Measurements from ENCODE around the gene GLIS1.
A peak's percentile ranks its signal among the peaks of the same experiment; 100 is the strongest.

Gene GLIS1

DNA sequence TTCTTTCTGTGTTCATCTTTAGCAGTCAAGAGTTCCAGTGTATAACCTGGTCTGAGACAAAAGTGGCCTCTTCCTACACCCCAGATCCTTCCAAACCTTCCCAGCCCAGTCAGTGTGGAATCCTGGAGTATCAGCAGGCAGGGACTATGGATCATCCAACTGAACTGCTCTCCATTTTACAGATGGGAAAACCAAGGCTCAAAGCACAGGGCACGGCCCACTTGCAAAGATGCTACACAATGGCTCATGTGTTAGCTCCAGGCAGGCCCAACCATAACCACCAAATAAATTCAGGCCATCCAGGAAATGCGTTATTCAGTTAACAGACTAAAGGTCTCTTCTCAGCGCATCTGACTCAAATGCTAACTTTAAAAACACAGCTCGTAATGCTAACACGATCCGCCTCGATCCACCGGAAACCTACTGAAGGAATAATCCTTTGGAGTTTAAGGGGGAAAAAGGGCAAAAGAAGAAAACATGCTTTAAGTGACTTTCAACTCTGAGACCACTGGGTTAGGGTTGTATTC lies 7.1 kb downstream of the GLIS1 start:
- Mint-ChIP-seq H3K9me3 (no peaks in the 10 kb centered on the region), H3K36me3 (no peaks in the 10 kb centered on the region), H3K4me1 (no peaks in the 10 kb centered on the region), H3K4me3 (no peak overlapping the region), H3K27ac (no peak overlapping the region)
- DNase-seq (ENCODE audit: low spot score in 2 of 2) (no peak), ATAC-seq (no peak)

DNA sequence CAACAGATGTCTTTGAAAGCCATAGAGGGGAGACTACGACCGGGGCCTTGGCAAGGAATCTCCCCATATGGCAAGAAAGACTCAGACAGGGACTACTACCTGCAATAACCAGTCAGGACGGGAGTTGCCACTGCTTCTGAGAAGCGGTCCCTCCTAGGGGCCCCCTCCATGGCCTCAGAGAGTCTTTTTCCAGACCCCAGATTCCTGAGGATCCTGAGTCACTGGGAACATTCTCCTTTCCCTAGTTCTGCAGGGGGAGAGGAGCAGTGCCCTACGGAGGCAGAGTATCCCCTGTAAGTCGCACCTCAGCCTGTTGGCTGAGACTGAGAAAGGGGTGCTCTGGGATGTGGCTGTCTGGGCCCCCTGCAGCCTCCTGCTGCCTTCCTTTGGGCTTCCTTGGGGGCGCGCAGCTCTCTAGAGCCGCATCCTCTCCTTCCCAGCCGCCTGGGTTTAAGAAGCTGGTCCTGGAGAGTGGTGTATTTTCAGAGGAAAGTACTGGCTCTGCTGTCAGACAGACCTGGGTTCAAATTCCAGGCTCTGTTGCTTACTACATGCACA lies 7.8 kb downstream of the GLIS1 start:
- Mint-ChIP-seq H3K36me3 (no peaks in the 10 kb centered on the region), H3K4me3 (no peak overlapping the region), H3K4me1 (no peaks in the 10 kb centered on the region), H3K9me3 (no peaks in the 10 kb centered on the region), H3K27ac (no peak overlapping the region)
- peak; percentile 24 for ATAC-seq
- DNase-seq (ENCODE audit: low spot score in 2 of 2): no peak

DNA sequence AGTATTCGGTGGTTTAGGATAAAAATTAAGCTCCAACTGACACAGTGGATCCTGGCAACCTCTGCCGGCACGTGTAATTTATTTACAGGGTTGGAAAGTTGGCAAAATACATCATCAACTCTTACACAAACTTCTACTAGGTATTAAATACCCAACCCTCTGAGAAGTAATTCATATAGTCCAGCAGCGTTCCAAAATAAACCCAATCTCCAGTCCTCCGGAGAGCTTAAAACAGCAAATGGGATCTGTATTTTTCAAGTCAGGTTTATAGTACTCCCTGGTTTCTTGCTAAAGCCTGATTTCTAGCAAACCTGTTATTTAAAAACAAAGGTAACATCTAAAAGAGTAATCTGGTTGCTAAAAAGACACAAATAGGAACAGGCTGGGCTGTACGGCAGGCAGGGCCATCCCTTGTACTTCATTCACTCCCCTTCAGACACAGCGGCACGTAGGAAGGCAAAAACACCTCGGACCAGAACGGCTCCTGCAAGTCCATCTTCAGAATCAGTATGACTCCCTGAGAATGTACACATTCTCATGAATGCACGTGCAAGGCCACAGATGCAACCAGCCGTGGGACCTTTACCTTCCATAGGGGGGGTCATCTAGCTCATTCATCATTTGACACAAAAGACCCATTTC lies 8.6 kb downstream of the GLIS1 start:
- ATAC-seq (no peak), DNase-seq (ENCODE audit: low spot score in 2 of 2) (no peak)
- Mint-ChIP-seq H3K4me1 (no peaks in the 10 kb centered on the region), H3K4me3 (no peak overlapping the region), H3K36me3 (no peaks in the 10 kb centered on the region), H3K27ac (no peak overlapping the region), H3K9me3 (no peaks in the 10 kb centered on the region)

GRCh38 chr1:53729456-53730223 lies 9.3 kb downstream of the GLIS1 start:
- Mint-ChIP-seq H3K36me3 (no peaks in the 10 kb centered on the region), H3K9me3 (no peaks in the 10 kb centered on the region), H3K27ac (no peak overlapping the region), H3K4me1 (no peaks in the 10 kb centered on the region), H3K4me3 (no peak overlapping the region)
- DNase-seq (ENCODE audit: low spot score in 2 of 2) (no peak), ATAC-seq (no peak)

DNA sequence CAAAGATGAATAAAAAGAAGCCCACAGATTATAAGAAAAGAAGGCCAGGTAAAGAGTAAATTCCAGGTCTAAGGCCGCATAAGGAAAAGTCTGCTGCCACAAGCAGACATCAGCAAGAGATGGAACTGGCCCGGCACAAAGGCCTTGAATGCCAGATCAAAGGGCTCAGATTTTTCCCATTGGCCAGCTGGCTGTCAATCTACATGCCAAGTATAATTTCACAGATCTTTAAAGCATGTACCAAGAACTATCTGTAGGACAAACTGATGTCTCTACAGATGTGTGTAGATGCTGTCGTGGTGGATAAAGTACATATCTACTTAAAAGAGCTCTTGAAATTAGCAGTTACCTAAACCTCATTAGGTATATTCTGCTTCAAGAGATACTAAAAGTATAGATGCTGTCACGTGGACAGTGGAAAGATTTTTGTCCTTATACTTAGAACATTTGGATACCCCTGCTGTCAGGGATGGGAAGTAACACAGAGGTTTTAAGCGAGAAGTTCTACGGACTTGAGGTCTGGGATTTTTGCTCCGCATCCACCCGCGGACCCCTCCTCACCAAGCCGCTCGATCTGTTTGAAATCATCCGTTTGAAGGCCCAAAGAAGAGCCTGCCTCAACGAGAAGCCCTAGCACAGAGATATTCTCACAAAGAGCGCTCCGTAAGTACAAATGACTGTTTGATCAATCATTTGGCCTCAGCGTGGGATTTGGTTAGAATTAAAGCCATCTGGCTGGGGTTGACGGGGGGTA lies 10.1 kb downstream of the GLIS1 start:
- no peak for DNase-seq (ENCODE audit: low spot score in 2 of 2)
- Mint-ChIP-seq H3K4me1 (no peaks in the 10 kb centered on the region), H3K36me3 (no peaks in the 10 kb centered on the region), H3K4me3 (no peak overlapping the region), H3K9me3 (no peaks in the 10 kb centered on the region), H3K27ac (no peak overlapping the region)
- ATAC-seq: no peak

- H3K27ac Mint-ChIP-seq: no peak overlapping the region
- H3K9me3 Mint-ChIP-seq: no peaks in the 10 kb centered on the region
- H3K4me3 Mint-ChIP-seq: no peak overlapping the region
- DNase-seq (ENCODE audit: low spot score in 2 of 2): no peak
- H3K4me1 Mint-ChIP-seq: no peaks in the 10 kb centered on the region
- no peak for ATAC-seq
- no peaks in the 10 kb centered on the region for H3K36me3 Mint-ChIP-seq
Observed at GRCh38 chr1:53728196-53728595, 10.8 kb downstream of the GLIS1 start.

- no peak overlapping the region for H3K27ac Mint-ChIP-seq
Observed at GRCh38 chr1:53727461-53728092, 11.4 kb downstream of the GLIS1 start.

GRCh38 chr1:53726009-53726600 lies 12.9 kb downstream of the GLIS1 start:
- no peak overlapping the region for H3K27ac Mint-ChIP-seq
- no peak for ATAC-seq
- no peaks in the 10 kb centered on the region for H3K4me1 Mint-ChIP-seq
- H3K4me3 Mint-ChIP-seq: no peak overlapping the region
- DNase-seq (ENCODE audit: low spot score in 2 of 2): no peak
- H3K36me3 Mint-ChIP-seq: no peaks in the 10 kb centered on the region
- no peaks in the 10 kb centered on the region for H3K9me3 Mint-ChIP-seq

More at GRCh38 chr1:53727461-53728092, 11.4 kb downstream of the GLIS1 start:
- Mint-ChIP-seq H3K4me1 (no peaks in the 10 kb centered on the region), H3K9me3 (no peaks in the 10 kb centered on the region), H3K36me3 (no peaks in the 10 kb centered on the region), H3K4me3 (no peak overlapping the region)
- ATAC-seq (no peak), DNase-seq (ENCODE audit: low spot score in 2 of 2) (no peak)

DNA sequence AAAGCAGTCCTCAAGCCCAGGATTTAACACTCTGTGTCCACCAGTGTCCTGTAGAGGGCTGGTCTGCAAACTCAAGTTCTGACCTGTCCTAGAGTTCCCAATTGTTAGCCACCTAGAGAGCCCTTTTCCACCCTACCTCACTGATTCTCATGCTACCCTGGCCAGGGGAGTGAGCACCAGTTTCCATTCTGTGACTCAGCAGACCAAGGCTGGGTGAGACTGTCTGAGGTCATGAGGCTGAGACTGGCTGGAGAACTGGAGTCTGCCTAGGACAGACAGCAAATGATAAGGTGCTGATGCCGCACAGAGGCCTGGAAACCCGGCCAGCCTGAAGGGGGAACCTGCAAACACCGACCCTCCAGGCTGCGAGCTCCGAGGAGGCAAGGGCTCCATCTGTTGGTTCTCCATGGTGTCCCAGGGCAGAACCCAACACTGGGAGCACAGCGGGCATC lies 13.7 kb downstream of the GLIS1 start:
- Mint-ChIP-seq H3K4me1 (no peaks in the 10 kb centered on the region), H3K9me3 (no peaks in the 10 kb centered on the region)
- no peak for DNase-seq (ENCODE audit: low spot score in 2 of 2)

GRCh38 chr1:53722025-53722424 lies 16.9 kb downstream of the GLIS1 start:
- Mint-ChIP-seq H3K4me3 (no peak overlapping the region), H3K36me3 (no peaks in the 10 kb centered on the region), H3K4me1 (no peaks in the 10 kb centered on the region), H3K9me3 (no peaks in the 10 kb centered on the region), H3K27ac (no peak overlapping the region)
- DNase-seq (ENCODE audit: low spot score in 2 of 2) (no peak), ATAC-seq (no peak)

More for the DNA sequence above, 13.7 kb downstream of the GLIS1 start:
- Mint-ChIP-seq H3K36me3 (no peaks in the 10 kb centered on the region), H3K27ac (no peak overlapping the region), H3K4me3 (no peak overlapping the region)
- peak; percentile 85 for ATAC-seq

GRCh38 chr1:53721088-53721487 lies 17.9 kb downstream of the GLIS1 start:
- Mint-ChIP-seq H3K27ac (no peak overlapping the region), H3K36me3 (no peaks in the 10 kb centered on the region), H3K4me1 (no peaks in the 10 kb centered on the region), H3K4me3 (no peak overlapping the region), H3K9me3 (no peaks in the 10 kb centered on the region)
- ATAC-seq: no peak
- DNase-seq (ENCODE audit: low spot score in 2 of 2): no peak

DNA sequence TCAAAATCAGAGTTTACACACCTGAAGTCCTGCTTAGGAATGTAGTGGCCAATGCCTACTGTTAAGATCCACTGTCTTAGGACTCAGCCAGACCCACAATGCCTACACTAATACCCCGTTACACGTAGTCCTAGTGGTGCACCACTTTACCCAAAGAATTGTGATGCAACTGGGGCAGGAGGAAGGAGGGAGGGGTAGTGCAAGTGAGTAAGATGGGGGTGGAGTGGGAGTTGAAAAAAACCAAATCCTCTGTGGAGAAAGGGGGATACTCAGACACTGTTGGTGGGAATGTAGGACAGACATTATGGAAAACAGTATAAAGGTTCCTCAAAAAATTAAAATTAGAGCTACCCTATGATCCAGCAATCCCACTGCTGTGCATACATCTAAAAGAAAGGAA lies 19.5 kb downstream of the GLIS1 start:
- Mint-ChIP-seq H3K4me1 (no peaks in the 10 kb centered on the region), H3K36me3 (no peaks in the 10 kb centered on the region), H3K27ac (no peak overlapping the region), H3K4me3 (no peak overlapping the region), H3K9me3 (no peaks in the 10 kb centered on the region)
- no peak for DNase-seq (ENCODE audit: low spot score in 2 of 2)
- ATAC-seq: no peak

- Mint-ChIP-seq H3K4me3 (no peak overlapping the region), H3K36me3 (no peaks in the 10 kb centered on the region), H3K27ac (no peak overlapping the region), H3K4me1 (no peaks in the 10 kb centered on the region), H3K9me3 (no peaks in the 10 kb centered on the region)
- ATAC-seq: no peak
- no peak for DNase-seq (ENCODE audit: low spot score in 2 of 2)
Observed at GRCh38 chr1:53718443-53718842, 20.5 kb downstream of the GLIS1 start.

DNA sequence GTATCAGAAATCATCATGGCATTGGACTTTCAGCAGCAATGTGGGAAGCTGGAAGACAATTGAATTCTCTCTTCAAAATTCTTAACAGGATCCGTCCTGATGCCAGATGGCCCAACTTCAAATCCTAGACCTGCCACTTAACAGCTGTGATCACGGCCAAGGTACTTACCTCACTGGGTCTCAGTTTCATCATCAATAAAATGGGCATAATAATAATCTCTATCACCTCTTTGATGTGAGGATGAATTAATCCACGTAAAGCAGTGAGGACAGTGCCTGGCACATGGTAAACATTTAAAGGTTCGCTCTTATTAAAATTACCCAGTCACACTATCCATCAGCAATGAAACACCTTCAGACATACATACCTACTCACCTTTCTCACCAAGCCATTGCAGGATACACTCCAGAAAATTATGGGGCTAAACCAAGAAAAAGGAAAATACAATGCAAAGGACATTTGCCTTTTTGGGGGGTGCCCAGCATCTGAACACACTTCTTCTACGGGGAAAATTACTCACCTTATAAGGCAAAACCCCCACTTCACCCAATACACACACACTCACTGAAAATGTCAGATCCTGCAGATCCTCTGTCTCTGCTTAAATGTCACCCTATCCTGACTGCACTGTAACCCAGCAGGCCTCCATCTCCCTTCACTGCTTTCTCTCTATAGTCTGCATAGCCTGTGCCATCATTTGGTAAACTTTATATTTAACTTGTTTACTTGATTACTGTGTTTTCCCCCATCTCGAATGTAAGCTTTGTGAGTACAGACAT lies 21.7 kb downstream of the GLIS1 start:
- no peaks in the 10 kb centered on the region for H3K4me1 Mint-ChIP-seq
- DNase-seq (ENCODE audit: low spot score in 2 of 2): no peak
- no peak overlapping the region for H3K27ac Mint-ChIP-seq
- H3K36me3 Mint-ChIP-seq: no peaks in the 10 kb centered on the region
- H3K9me3 Mint-ChIP-seq: no peaks in the 10 kb centered on the region
- no peak overlapping the region for H3K4me3 Mint-ChIP-seq
- ATAC-seq: no peak

Measured in stimulated activated effector memory CD8-positive, alpha-beta T cell treated with anti-CD3 and anti-CD28 coated beads, Interleukin-12 subunit alpha, Interleukin-12 subunit beta, amount 100 ng/mL, for 72 hours (primary cell).